Loucy (cell line): ENCODE measurements around the gene DMRTC2.

ENCODE experiments used
- H2AFZ ChIP-seq: fragments of 200-600 bp; sonication (generic); 2 replicates; pipeline ENCODE4 v1.6.0; 2016; ENCODE audit warnings: antibody characterized with exemption, mild to moderate bottlenecking, low read length, moderate library complexity
- H3F3A ChIP-seq: fragments of 200-600 bp; 2 replicates; pipeline ENCODE4 v1.6.0; 2016; ENCODE audit warnings: antibody characterized with exemption, low read depth, mild to moderate bottlenecking
- H3K27me3 ChIP-seq: fragments of 200-600 bp; sonication (generic); 2 replicates; pipeline ENCODE4 v1.6.1; 2014; ENCODE audit warnings: low read length, mild to moderate bottlenecking; ENCODE audit not compliant: insufficient read depth, poor library complexity, severe bottlenecking
- H3K36me3 ChIP-seq: fragments of 200-600 bp; sonication (generic); 2 replicates; pipeline ENCODE4 v1.6.1; 2016; ENCODE audit warnings: low read length; ENCODE audit not compliant: insufficient read depth
- H3K4me1 ChIP-seq: fragments of 200-600 bp; sonication (generic); 2 replicates; pipeline ENCODE4 v1.5.1; 2014; ENCODE audit warnings: low read length, mild to moderate bottlenecking; ENCODE audit not compliant: insufficient read depth, poor library complexity, severe bottlenecking
- H3K4me2 ChIP-seq: fragments of 200-600 bp; sonication (generic); 2 replicates; pipeline ENCODE4 v1.6.0; 2014; ENCODE audit warnings: antibody characterized with exemption, low read length, low read depth, mild to moderate bottlenecking; ENCODE audit not compliant: poor library complexity, severe bottlenecking
- H3K4me3 ChIP-seq: fragments of 200-600 bp; sonication (generic); 2 replicates; pipeline ENCODE4 v1.5.1; 2014; ENCODE audit warnings: low read length, mild to moderate bottlenecking, mixed read lengths; ENCODE audit not compliant: poor library complexity, severe bottlenecking
- H3K79me2 ChIP-seq: fragments of 200-600 bp; sonication (generic); 2 replicates; pipeline ENCODE4 v1.6.1; 2014; ENCODE audit warnings: low read length; ENCODE audit not compliant: insufficient read depth
- H3K9ac ChIP-seq: fragments of 200-600 bp; sonication (generic); 2 replicates; pipeline ENCODE4 v1.6.0; 2014; ENCODE audit warnings: mild to moderate bottlenecking, low read depth, low read length, moderate library complexity; ENCODE audit not compliant: poor library complexity, severe bottlenecking
- H3K9me2 ChIP-seq: fragments of 200-600 bp; sonication (generic); replicated peaks from 2 replicates; pipeline ENCODE4 v1.6.1; 2016; ENCODE audit warnings: low read depth, low read length, mixed read lengths
- H3K9me3 ChIP-seq: fragments of 200-600 bp; sonication (generic); 2 replicates; pipeline ENCODE4 v1.6.1; 2014; ENCODE audit warnings: mild to moderate bottlenecking, antibody characterized with exemption, low read length, low read depth; ENCODE audit not compliant: insufficient read depth
- H4K20me1 ChIP-seq: fragments of 200-600 bp; sonication (generic); 2 replicates; pipeline ENCODE4 v1.6.0; 2014; ENCODE audit warnings: antibody characterized with exemption, low read length, mild to moderate bottlenecking; ENCODE audit not compliant: insufficient read depth, poor library complexity, severe bottlenecking
- CTCF ChIP-seq: fragments of 200-600 bp; sonication (generic); conservative IDR thresholded peaks from 2 replicates; pipeline ENCODE4 v1.5.1; 2014; ENCODE audit warnings: mild to moderate bottlenecking, antibody characterized with exemption, low read length
- EZH2phosphoT487 ChIP-seq: fragments of 200-600 bp; IDR thresholded peaks from 2 replicates; pipeline ENCODE4 v1.6.1; 2018; ENCODE audit warnings: antibody characterized with exemption, mild to moderate bottlenecking, moderate library complexity, borderline replicate concordance

DMRTC2 gene

GRCh38 chr19:41887711-41888382 lies 43.0 kb downstream of the DMRTC2 start:
- no peak overlapping the region for H2AFZ ChIP-seq
- peaks cover 11% of the 10 kb centered on the region; the same call in 1 of the 2 replicates for H3K36me3 ChIP-seq
- no peaks in the 10 kb centered on the region for H3K27me3 ChIP-seq
- no peaks in the 10 kb centered on the region for H3K9me3 ChIP-seq
- peaks cover 54% of the 10 kb centered on the region for H3K4me1 ChIP-seq
- no peaks in the 10 kb centered on the region for H3K9me2 ChIP-seq
- H3F3A ChIP-seq, result no peaks in the 10 kb centered on the region; the same call in 1 of the 2 replicates
- peak overlapping the region; percentile 77 for H3K9ac ChIP-seq
- peaks cover 29% of the 10 kb centered on the region for H4K20me1 ChIP-seq
- peak overlapping the region; percentile 74 for H3K4me3 ChIP-seq
- peak; percentile 55 for TF ChIP-seq CTCF
- no peak for TF ChIP-seq EZH2phosphoT487
- peaks cover 71% of the 10 kb centered on the region for H3K79me2 ChIP-seq
- peak overlapping the region; percentile 87 for H3K4me2 ChIP-seq

GRCh38 chr19:41888926-41889325 lies 44.1 kb downstream of the DMRTC2 start:
- Histone ChIP-seq H3K4me3 (no peak overlapping the region), H3K79me2 (peaks cover 63% of the 10 kb centered on the region), H3F3A (no peaks in the 10 kb centered on the region), H3K36me3 (peaks cover 11% of the 10 kb centered on the region; the same call in 1 of the 2 replicates), H4K20me1 (peaks cover 29% of the 10 kb centered on the region), H3K4me1 (peaks cover 54% of the 10 kb centered on the region), H3K4me2 (peak overlapping the region; percentile 87), H3K9me2 (no peaks in the 10 kb centered on the region), H3K9ac (peak overlapping the region; percentile 77), H2AFZ (no peak overlapping the region), H3K9me3 (no peaks in the 10 kb centered on the region), H3K27me3 (no peaks in the 10 kb centered on the region)
- TF ChIP-seq CTCF (no peak; the same call in 1 of the 2 replicates), EZH2phosphoT487 (no peak)

DNA sequence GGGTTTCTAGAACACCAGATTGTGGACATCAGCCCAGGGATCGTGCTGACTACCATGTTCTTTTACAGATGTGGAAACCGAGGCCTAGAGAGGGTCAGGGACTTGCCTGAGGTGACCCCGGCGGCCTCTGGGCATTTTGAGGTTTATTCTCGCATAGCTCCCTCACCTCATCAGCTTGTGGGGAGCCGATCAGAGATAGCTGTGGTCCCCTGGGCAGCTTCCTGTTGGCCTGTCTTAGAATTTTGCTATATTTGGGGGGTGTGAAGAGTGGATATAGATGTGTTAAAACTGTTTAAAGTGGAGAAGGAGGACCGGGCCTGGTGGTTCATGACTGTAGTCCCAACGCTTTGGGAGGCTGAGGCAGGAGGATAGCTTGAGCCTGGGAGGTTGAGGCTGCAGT lies 45.1 kb downstream of the DMRTC2 start:
- Histone ChIP-seq H3K4me1 (peaks cover 51% of the 10 kb centered on the region), H3F3A (no peaks in the 10 kb centered on the region), H3K4me2 (no peak overlapping the region), H3K9ac (no peak overlapping the region), H3K27me3 (no peaks in the 10 kb centered on the region), H3K36me3 (peaks cover 18% of the 10 kb centered on the region; the same call in 1 of the 2 replicates), H4K20me1 (peaks cover 27% of the 10 kb centered on the region), H3K4me3 (no peak overlapping the region), H3K9me3 (no peaks in the 10 kb centered on the region), H2AFZ (no peak overlapping the region), H3K79me2 (peaks cover 56% of the 10 kb centered on the region), H3K9me2 (no peaks in the 10 kb centered on the region)
- TF ChIP-seq CTCF, result no peak
- no peak for TF ChIP-seq EZH2phosphoT487
